Psoas muscle (tissue), 8 donors: ENCODE data around the gene CLEC18B. TPM values are rescaled to one million over a fixed set of nuclear protein-coding genes. Genes with fewer than 3 reads are reported as not detected.
A peak's percentile ranks its signal among the peaks of the same experiment; 100 is the strongest.

Experiments
- ATAC-seq, 4 donors: fragments of 200-7000 bp; cut with Tn5 transposase; one replicate each; pipeline ENCODE4 v1.9.1; 2020; ENCODE audit warnings: moderate library complexity in 3 of 4, mild to moderate bottlenecking in 2 of 4
- DNase-seq, 2 donors: peaks; one replicate each; pipeline ENCODE4 v3.0.0-alpha.2; 2020
- H3K27ac ChIP-seq: fragments of 200-600 bp; one replicate; pipeline ENCODE4 v1.8.0; 2022
- H3K27me3 ChIP-seq, 3 donors: fragments of 200-600 bp in 1 of 3; one replicate each; pipeline versions ENCODE4 v1.6.1 to v1.8.0; 2013 to 2022; ENCODE audit warnings: low read length in 2 of 3, mild to moderate bottlenecking in 2 of 3, moderate library complexity in 1 of 3; ENCODE audit not compliant: insufficient read depth in 3 of 3
- H3K36me3 ChIP-seq, 2 donors: fragments of 200-600 bp in 1 of 2; one replicate each; pipeline versions ENCODE4 v1.6.1 to v1.8.0; 2013 to 2022; ENCODE audit warnings: low read depth in 1 of 2, mild to moderate bottlenecking in 1 of 2, moderate library complexity in 1 of 2; ENCODE audit not compliant: insufficient read depth in 1 of 2
- H3K4me1 ChIP-seq: fragments of 200-600 bp; one replicate; pipeline ENCODE4 v1.8.0; 2022
- H3K4me3 ChIP-seq: fragments of 200-600 bp; one replicate; pipeline ENCODE4 v1.8.0; 2022; ENCODE audit warnings: mild to moderate bottlenecking
- H3K9me3 ChIP-seq: fragments of 200-600 bp; one replicate; pipeline ENCODE4 v1.8.0; 2022
- CTCF ChIP-seq: fragments of 200-600 bp; IDR thresholded peaks from one replicate; pipeline ENCODE4 v1.8.0; 2022; ENCODE audit warnings: antibody characterized with exemption
- WGBS, 3 donors: extraction: QIAGEN DNeasy Blood & Tissue Kit; methylation state at CpG; one replicate each; pipeline versions ENCODE4 v1.1.6 to v1.1.7; 2013; 5-methylcytosine and 5-hydroxymethylcytosine counted together
- intact Hi-C, 2 donors: fragments of 100-400 bp; cut with DNase I; formaldehyde crosslinking; loops; one replicate each; pipeline versions ENCODE4 v1.11.0 to v1.14.2; 2022
- polyA plus RNA-seq, 3 donors: library from polyadenylated mRNA; stranded (reverse); fragments of 200-250 nt; gene quantifications; one replicate each; pipeline ENCODE4 v1.2.3, GENCODE V29; 2013
- total RNA-seq, 4 donors: library from RNA; stranded (reverse); fragmentation: NEBNext Ultra II Directional in 2 of 4; extraction: Animal tissue kit (Norgen Biotek cat#: 25700) in 2 of 4; gene quantifications; one replicate each; pipeline versions ENCODE4 v1.2.1 to v1.2.4, GENCODE V29; 2021 to 2023
- donor health status: healthy with polysubstance abuse.
- donor health status: DM: no; HTN: no; CAD: no; lungs with moderate emphysema.
- donor health status: Bipolar disorder and iron deficiency.
- donor health status: healthy.
- donor health status: DM: yes; HTN: yes; CAD: no.
- donor health status: DM: no; HTN: no; CAD: no.
- donor health status: DM: no; HTN: no; CAD: no.
- donor health status: DM: yes; HTN: yes; CAD: no.

Gene CLEC18B
- total and polyA plus RNA-seq, 7 donors = 0.16 to 1.1 (median 0.40) TPM; not detected in 2

- Histone ChIP-seq H3K27me3 (no peaks in the 10 kb centered on the region), H3K27ac (no peak overlapping the region), H3K9me3 (no peaks in the 10 kb centered on the region), H3K4me3 (no peak overlapping the region), H3K36me3 (peaks cover 14 to 98% of the 10 kb centered on the region in 2 donors), H3K4me1 (no peaks in the 10 kb centered on the region)
- DNase-seq = no peak
- no peak for ATAC-seq
- 68 to 89% (median 84%) methylated on average over 6 of the region's 6 CpGs for WGBS, 3 donors
- no peak for TF ChIP-seq CTCF
- intact Hi-C loops = no loop called here
These were observed 44.8 kb upstream of the CLEC18B start for GRCh38 chr16:74465851-74466685.

- no peaks in the 10 kb centered on the region for H3K27me3 ChIP-seq
- H3K36me3 ChIP-seq = peaks cover 13 to 98% of the 10 kb centered on the region in 2 donors
- no peak overlapping the region for H3K4me3 ChIP-seq
- no peak overlapping the region for H3K27ac ChIP-seq
- no peaks in the 10 kb centered on the region for H3K4me1 ChIP-seq
- ATAC-seq (no peak), DNase-seq (peak in 1 of 2 donors; percentile 26)
- 79 to 84% (median 81%) methylated on average over 7 of the region's 7 CpGs for WGBS, 3 donors
- intact Hi-C loops = no loop called here
- TF ChIP-seq CTCF = no peak
- no peaks in the 10 kb centered on the region for H3K9me3 ChIP-seq
These were observed 44.0 kb upstream of the CLEC18B start for GRCh38 chr16:74465281-74465680.

GRCh38 chr16:74463888-74464287 lies 42.6 kb upstream of the CLEC18B start:
- intact Hi-C loops = no loop called here
- Histone ChIP-seq H3K27ac (no peak overlapping the region), H3K27me3 (no peaks in the 10 kb centered on the region), H3K9me3 (no peaks in the 10 kb centered on the region), H3K36me3 (peaks cover 9 to 100% of the 10 kb centered on the region in 2 donors), H3K4me1 (no peaks in the 10 kb centered on the region), H3K4me3 (no peak overlapping the region)
- WGBS, 3 donors = 97 to 100% (median 98%) methylated on average over 2 of the region's 2 CpGs
- no peak for TF ChIP-seq CTCF
- DNase-seq (no peak), ATAC-seq (no peak)

- ATAC-seq = no peak
- Histone ChIP-seq H3K4me1 (no peaks in the 10 kb centered on the region), H3K27ac (no peak overlapping the region), H3K36me3 (peaks cover 11 to 100% of the 10 kb centered on the region in 2 donors), H3K27me3 (no peaks in the 10 kb centered on the region), H3K4me3 (no peak overlapping the region), H3K9me3 (no peaks in the 10 kb centered on the region)
- 92 to 95% (median 94%) methylated on average over 4 of the region's 4 CpGs for WGBS, 3 donors
- TF ChIP-seq CTCF = no peak
- no peak for DNase-seq
- intact Hi-C loops = no loop called here
These were observed 41.1 kb upstream of the CLEC18B start for GRCh38 chr16:74462361-74462760.
